ENCODE data around the gene TRAK2.
"Not testable (repeated sequence)": the region's sequence is repeated elsewhere in the genome, so short reads cannot be mapped to it uniquely, and the experiment has no call there.

TRAK2 gene

GRCh38 chr2:201451292-201452057 lies at the start of gene TRAK2, which contains the start of gene STRADB:
Gene TRAK2, minus strand, starts transcription at chr2:201451458. Its CDS starts 30,951 bp downstream, at chr2:201420507.
Gene STRADB, plus strand, starts transcription at chr2:201451740. Its CDS starts 3,101 bp downstream, at chr2:201454841.
- DNase-seq = peak; percentile 99

- no peak for DNase-seq
Observed at GRCh38 chr2:201500534-201500933, 49.3 kb upstream of the TRAK2 start.

GRCh38 chr2:201496785-201497184 lies 45.5 kb upstream of the TRAK2 start:
- no peak for DNase-seq

- DNase-seq = no peak
Observed at GRCh38 chr2:201490291-201490690, 39.0 kb upstream of the TRAK2 start.

- no peak for DNase-seq
Observed at GRCh38 chr2:201484805-201485204, 33.5 kb upstream of the TRAK2 start.

- not testable (repeated sequence) for DNase-seq
Observed at GRCh38 chr2:201483758-201484157, 32.5 kb upstream of the TRAK2 start.

GRCh38 chr2:201483342-201483741 lies 32.1 kb upstream of the TRAK2 start:
- DNase-seq = no peak

GRCh38 chr2:201482543-201482942 lies 31.3 kb upstream of the TRAK2 start:
- no peak for DNase-seq

GRCh38 chr2:201472411-201472810 lies 21.2 kb upstream of the TRAK2 start:
- no peak for DNase-seq

- DNase-seq = no peak
Observed at GRCh38 chr2:201471732-201472393, 20.6 kb upstream of the TRAK2 start.

- no peak for DNase-seq
Observed at GRCh38 chr2:201470821-201471731, 19.8 kb upstream of the TRAK2 start.

- DNase-seq = no peak
Observed at GRCh38 chr2:201467666-201468065, 16.4 kb upstream of the TRAK2 start.

- no peak for DNase-seq
Observed at GRCh38 chr2:201466050-201466675, 14.9 kb upstream of the TRAK2 start.

- DNase-seq = no peak
Observed at GRCh38 chr2:201465524-201465971, 14.3 kb upstream of the TRAK2 start.

GRCh38 chr2:201464547-201464946 lies 13.3 kb upstream of the TRAK2 start:
- no peak for DNase-seq

- DNase-seq = no peak
Observed at GRCh38 chr2:201460532-201460931, 9.3 kb upstream of the TRAK2 start.

GRCh38 chr2:201458381-201458780 lies 7.1 kb upstream of the TRAK2 start:
- no peak for DNase-seq

GRCh38 chr2:201452922-201453643 lies 1.8 kb upstream of the TRAK2 start:
- no peak for DNase-seq

GRCh38 chr2:201452058-201452921 lies 1.0 kb upstream of the TRAK2 start:
- DNase-seq = no peak

- no peak for DNase-seq
Observed at GRCh38 chr2:201450954-201451291, 335 bp downstream of the TRAK2 start.

- peak; percentile 71 for DNase-seq
Observed at GRCh38 chr2:201448701-201449100, 2.6 kb downstream of the TRAK2 start.

Measured in activated effector memory CD4-positive, alpha-beta T cell treated with anti-CD3 and anti-CD28 coated beads, Interleukin-2, amount 50 U/mL, for 16 hours (primary cell).